ENCODE measurements around the gene SIT1.
A peak's percentile ranks its signal among the peaks of the same experiment; 100 is the strongest.

SIT1 gene

GRCh38 chr9:35682520-35683315 lies 32.0 kb upstream of the SIT1 start:
- DNase-seq (ENCODE audit: low read depth in 1 of 2, low spot score in 1 of 2) = no peak

DNA sequence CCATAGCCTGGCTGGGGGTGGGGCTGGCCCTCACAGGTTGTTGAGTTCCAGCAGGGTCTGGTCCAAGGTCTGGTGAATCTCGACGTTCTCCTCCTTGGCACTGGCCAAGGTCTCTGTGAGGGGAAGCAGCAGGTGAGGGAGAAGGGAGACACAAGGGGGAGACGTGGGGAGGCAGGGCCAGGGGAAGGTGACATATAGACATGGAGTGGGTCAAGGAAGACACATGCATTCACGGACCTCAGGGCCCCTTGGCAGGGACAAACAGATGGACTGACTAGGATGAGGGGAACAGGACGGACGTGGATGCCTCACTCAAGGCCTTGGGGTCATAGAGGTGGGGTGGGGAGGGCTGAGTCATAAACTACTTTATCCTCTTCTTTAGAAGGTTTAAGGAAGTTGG lies 31.3 kb upstream of the SIT1 start:
- DNase-seq (ENCODE audit: low read depth in 1 of 2, low spot score in 1 of 2) = no peak

GRCh38 chr9:35681341-35682002 lies 30.7 kb upstream of the SIT1 start:
- DNase-seq (ENCODE audit: low read depth in 1 of 2, low spot score in 1 of 2) = no peak

- no peak for DNase-seq (ENCODE audit: low read depth in 1 of 2, low spot score in 1 of 2)
These were observed 29.8 kb upstream of the SIT1 start for GRCh38 chr9:35680331-35681105.

GRCh38 chr9:35679766-35680330 lies 29.1 kb upstream of the SIT1 start:
- DNase-seq (ENCODE audit: low read depth in 1 of 2, low spot score in 1 of 2) = no peak

GRCh38 chr9:35679091-35679490 lies 28.4 kb upstream of the SIT1 start:
- DNase-seq (ENCODE audit: low read depth in 1 of 2, low spot score in 1 of 2) = no peak

DNA sequence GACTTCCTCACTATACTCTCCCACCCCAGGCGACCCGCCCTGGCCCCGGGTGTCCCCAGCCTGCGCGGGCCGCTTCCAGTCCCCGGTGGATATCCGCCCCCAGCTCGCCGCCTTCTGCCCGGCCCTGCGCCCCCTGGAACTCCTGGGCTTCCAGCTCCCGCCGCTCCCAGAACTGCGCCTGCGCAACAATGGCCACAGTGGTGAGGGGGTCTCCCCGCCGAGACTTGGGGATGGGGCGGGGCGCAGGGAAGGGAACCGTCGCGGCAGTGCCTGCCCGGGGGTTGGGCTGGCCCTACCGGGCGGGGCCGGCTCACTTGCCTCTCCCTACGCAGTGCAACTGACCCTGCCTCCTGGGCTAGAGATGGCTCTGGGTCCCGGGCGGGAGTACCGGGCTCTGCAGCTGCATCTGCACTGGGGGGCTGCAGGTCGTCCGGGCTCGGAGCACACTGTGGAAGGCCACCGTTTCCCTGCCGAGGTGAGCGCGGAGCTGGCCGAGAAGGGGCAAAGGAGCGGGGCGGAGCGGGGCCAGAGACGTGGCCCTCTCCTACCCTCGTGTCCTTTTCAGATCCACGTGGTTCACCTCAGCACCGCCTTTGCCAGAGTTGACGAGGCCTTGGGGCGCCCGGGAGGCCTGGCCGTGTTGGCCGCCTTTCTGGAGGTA lies 25.1 kb upstream of the SIT1 start:
- no peak for DNase-seq (ENCODE audit: low read depth in 1 of 2, low spot score in 1 of 2)

- no peak for DNase-seq (ENCODE audit: low read depth in 1 of 2, low spot score in 1 of 2)
These were observed 24.5 kb upstream of the SIT1 start for GRCh38 chr9:35675204-35675603.

DNA sequence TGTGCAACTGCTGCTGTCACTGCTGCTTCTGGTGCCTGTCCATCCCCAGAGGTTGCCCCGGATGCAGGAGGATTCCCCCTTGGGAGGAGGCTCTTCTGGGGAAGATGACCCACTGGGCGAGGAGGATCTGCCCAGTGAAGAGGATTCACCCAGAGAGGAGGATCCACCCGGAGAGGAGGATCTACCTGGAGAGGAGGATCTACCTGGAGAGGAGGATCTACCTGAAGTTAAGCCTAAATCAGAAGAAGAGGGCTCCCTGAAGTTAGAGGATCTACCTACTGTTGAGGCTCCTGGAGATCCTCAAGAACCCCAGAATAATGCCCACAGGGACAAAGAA lies 23.3 kb upstream of the SIT1 start:
- DNase-seq (ENCODE audit: low read depth in 1 of 2, low spot score in 1 of 2) = no peak

GRCh38 chr9:35673132-35674024 lies 22.6 kb upstream of the SIT1 start, which contains the start of gene CA9:
CA9 (plus strand) TSS chr9:35673928; CDS start chr9:35673960, 32 bp downstream.
- no peak for DNase-seq (ENCODE audit: low read depth in 1 of 2, low spot score in 1 of 2)

GRCh38 chr9:35669331-35670145 lies 18.8 kb upstream of the SIT1 start:
- no peak for DNase-seq (ENCODE audit: low read depth in 1 of 2, low spot score in 1 of 2)

DNA sequence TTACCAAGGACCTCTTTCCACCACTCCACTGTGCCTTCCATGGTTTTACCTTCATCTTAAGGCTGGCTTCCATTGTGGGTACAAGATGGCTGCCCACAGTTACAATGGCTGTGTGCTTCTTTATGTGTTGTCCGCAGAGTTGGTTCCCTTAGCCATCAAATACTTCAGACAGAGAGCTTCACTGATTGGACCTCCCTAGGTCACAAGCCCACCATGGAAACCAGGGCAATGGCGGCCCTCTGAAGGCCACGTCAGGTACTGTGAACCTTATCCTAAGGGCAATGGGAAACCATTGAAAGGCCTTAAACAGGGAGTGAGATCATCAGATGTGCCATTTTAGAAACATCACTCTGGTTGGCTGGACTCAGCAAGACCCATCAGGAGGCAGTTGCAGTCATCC lies 17.2 kb upstream of the SIT1 start:
- DNase-seq (ENCODE audit: low read depth in 1 of 2, low spot score in 1 of 2) = no peak

GRCh38 chr9:35666549-35666948 lies 15.8 kb upstream of the SIT1 start:
- DNase-seq (ENCODE audit: low read depth in 1 of 2, low spot score in 1 of 2) = no peak

- DNase-seq (ENCODE audit: low read depth in 1 of 2, low spot score in 1 of 2) = no peak
These were observed 15.3 kb upstream of the SIT1 start for GRCh38 chr9:35666045-35666444.

DNA sequence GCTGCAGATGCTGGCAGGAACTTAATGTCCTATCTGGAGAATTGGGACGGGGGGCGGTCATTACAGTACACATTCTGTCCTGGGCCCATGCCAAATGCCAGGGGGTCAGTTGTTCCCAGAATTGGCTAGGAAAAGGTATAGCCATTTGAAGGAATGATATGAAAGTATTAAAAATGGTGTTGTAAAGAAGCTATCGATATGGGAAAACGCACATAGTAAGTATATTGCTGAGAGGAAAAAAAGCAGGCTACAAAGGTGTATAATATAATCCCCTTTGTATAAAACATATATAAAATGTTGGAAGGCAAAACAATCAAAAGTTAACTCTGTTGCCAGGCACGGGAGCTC lies 14.7 kb upstream of the SIT1 start:
- DNase-seq (ENCODE audit: low read depth in 1 of 2, low spot score in 1 of 2) = no peak

GRCh38 chr9:35664531-35665470 lies 14.1 kb upstream of the SIT1 start, which contains the start of gene ARHGEF39:
ARHGEF39 (minus strand) TSS chr9:35665195; CDS start chr9:35665169, 26 bp downstream.
- peak; percentile 35 to 55 for DNase-seq (ENCODE audit: low read depth in 1 of 2, low spot score in 1 of 2)

DNA sequence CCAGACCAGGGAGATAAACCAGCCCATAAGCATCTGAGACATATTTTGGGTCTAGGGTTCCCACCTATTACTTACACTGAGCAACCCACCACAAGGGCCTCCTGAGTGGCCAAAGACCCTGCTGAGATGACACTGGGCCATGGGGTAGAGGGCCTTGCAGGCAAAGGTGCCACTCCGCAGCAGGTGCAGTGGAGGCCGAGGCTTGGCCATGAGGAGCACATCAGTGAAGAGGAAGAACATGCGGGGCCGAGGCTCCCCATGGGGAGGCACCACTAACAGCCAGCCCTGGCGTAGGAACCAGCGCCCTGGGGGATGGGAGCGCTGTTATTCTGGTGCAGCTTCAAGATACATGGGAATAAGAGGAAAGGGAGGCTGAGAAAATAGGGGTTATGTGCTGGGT lies 11.7 kb upstream of the SIT1 start:
- no peak for DNase-seq (ENCODE audit: low read depth in 1 of 2, low spot score in 1 of 2)

DNA sequence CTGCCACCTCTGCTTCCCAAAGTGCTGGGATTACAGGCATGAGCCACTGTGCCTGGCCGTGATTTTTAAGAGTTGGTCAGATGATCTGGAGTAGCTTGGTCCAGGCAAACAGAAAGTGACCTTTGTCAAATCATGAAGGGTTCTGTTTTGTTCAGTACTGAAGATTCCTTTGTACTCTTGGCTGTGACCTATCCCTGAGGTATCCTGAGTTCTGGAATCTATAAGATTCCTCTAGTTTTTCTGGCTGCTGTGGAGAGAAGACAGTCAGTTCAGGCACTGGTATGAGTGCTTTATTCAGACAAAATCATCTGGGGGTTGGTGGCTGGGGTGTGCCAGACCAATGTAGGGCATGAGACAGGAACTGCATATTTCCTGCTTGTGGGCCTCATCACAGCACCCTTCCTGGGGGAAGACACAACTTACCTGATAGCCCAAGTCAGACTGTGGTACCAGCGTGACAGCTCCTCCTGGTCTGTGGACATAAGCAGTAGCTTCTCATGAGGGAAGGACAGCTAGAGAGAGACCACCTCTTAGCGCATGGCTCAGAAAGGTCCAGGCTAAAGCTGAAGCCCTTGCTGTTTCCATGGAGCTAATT lies 11.1 kb upstream of the SIT1 start:
- DNase-seq (ENCODE audit: low read depth in 1 of 2, low spot score in 1 of 2) = no peak

Measured in activated T-helper 1 cell treated with anti-CD3 and anti-CD28 coated beads, Interleukin-2, amount 50 U/mL, for 16 hours (primary cell).